Spleen (tissue), 11 donors: ENCODE data around the gene PHLDB1. TPM values are rescaled to one million over a fixed set of nuclear protein-coding genes. Genes with fewer than 3 reads are reported as not detected.

ENCODE experiments used
- DNase-seq: peaks from one replicate; pipeline ENCODE4 v3.0.0-alpha.2; 2020
- H3K27ac ChIP-seq, 8 donors: fragments of 200-600 bp; sonication (generic) in 7 of 8; 1 replicate in 4 of 8; 2 replicates in 4 of 8; pipeline versions ENCODE4 v1.5.0 to v1.8.0; 2016 to 2021; ENCODE audit warnings: inconsistent platforms in 4 of 8, mild to moderate bottlenecking in 4 of 8, moderate library complexity in 1 of 8
- H3K27me3 ChIP-seq, 7 donors: fragments of 200-600 bp; sonication (generic) in 6 of 7; replicated peaks in 1 of 7; 1 replicate in 4 of 7; 2 replicates in 3 of 7; pipeline versions ENCODE4 v1.5.0 to v1.8.0; 2016 to 2021; ENCODE audit warnings: inconsistent platforms in 3 of 7, mild to moderate bottlenecking in 1 of 7
- H3K36me3 ChIP-seq, 6 donors: fragments of 200-600 bp; sonication (generic) in 5 of 6; 1 replicate in 4 of 6; 2 replicates in 2 of 6; pipeline versions ENCODE4 v1.5.0 to v1.8.0; 2016 to 2021; ENCODE audit warnings: inconsistent platforms in 2 of 6
- H3K4me1 ChIP-seq, 6 donors: fragments of 200-600 bp; sonication (generic) in 5 of 6; 1 replicate in 3 of 6; 2 replicates in 3 of 6; pipeline versions ENCODE4 v1.5.0 to v1.8.0; 2016 to 2021; ENCODE audit warnings: inconsistent platforms in 3 of 6
- H3K4me3 ChIP-seq, 8 donors: fragments of 200-600 bp; sonication (generic) in 7 of 8; 1 replicate in 4 of 8; 2 replicates in 4 of 8; pipeline versions ENCODE4 v1.5.0 to v1.8.0; 2016 to 2021; ENCODE audit warnings: inconsistent platforms in 4 of 8, mild to moderate bottlenecking in 4 of 8, moderate library complexity in 2 of 8
- H3K9me3 ChIP-seq, 8 donors: fragments of 200-600 bp; sonication (generic) in 7 of 8; 1 replicate in 4 of 8; 2 replicates in 4 of 8; pipeline versions ENCODE4 v1.5.0 to v1.8.0; 2016 to 2021; ENCODE audit warnings: inconsistent platforms in 4 of 8
- CTCF ChIP-seq, 11 experiments: fragments of 200-600 bp in 7 of 11; fragments of 450-650 bp in 4 of 11; sonication (generic) in 4 of 11; IDR thresholded peaks in 8 of 11; conservative IDR thresholded peaks in 3 of 11; 1 replicate in 7 of 11; 2 replicates in 4 of 11; pipeline versions ENCODE4 v1.4.0 to v1.8.0; 2016 to 2021; ENCODE audit warnings: antibody characterized with exemption in 11 of 11, inconsistent platforms in 4 of 11, mild to moderate bottlenecking in 1 of 11
- POLR2A ChIP-seq, 3 donors: fragments of 450-650 bp; IDR thresholded peaks; one replicate each; pipeline ENCODE4 v1.5.1; 2017; ENCODE audit warnings: antibody characterized with exemption in 3 of 3, mild to moderate bottlenecking in 1 of 3
- POLR2AphosphoS5 ChIP-seq, 3 donors: sonication (generic); formaldehyde crosslinking; IDR thresholded peaks; one replicate each; pipeline ENCODE4 v1.5.1; 2017; ENCODE audit warnings: antibody characterized with exemption in 3 of 3
- WGBS, 5 donors: extraction: QIAGEN DNeasy Blood & Tissue Kit in 3 of 5; methylation state at CpG; one replicate each; pipeline versions ENCODE4 v1.1.5 to v1.1.7; 2013 to 2018; 5-methylcytosine and 5-hydroxymethylcytosine counted together
- intact Hi-C: fragments of 100-400 bp; cut with DNase I; formaldehyde crosslinking; loops from one replicate; pipeline ENCODE4 v1.15.0; 2023; ENCODE audit warnings: low total_unique reads
- polyA plus RNA-seq, 3 donors: library from polyadenylated mRNA; stranded (reverse); fragments of 200-250 nt; gene quantifications; one replicate each; pipeline ENCODE4 v1.2.1, GENCODE V29; 2013
- total RNA-seq, 7 donors: library from RNA; depleted of rRNA in 3 of 7; stranded (reverse); fragments of >200 nt in 3 of 7; fragmentation: NEBNext Ultra II Directional in 4 of 7; extraction: Animal tissue kit (Norgen Biotek cat#: 25700) in 4 of 7; gene quantifications; one replicate each; pipeline versions ENCODE4 v1.1.0 to v1.2.1, GENCODE V29; 2016 to 2021
- donor health status: healthy with polysubstance abuse.
- donor health status: DM: no; HTN: no; CAD: no; lungs with moderate emphysema.
- donor health status: DM: no; HTN: no; CAD: no.
- donor health status: Bipolar disorder and iron deficiency.
- donor health status: healthy.
- donor health status: DM: no; HTN: no; CAD: no.
- donor health status: DM: yes; HTN: yes; CAD: no.

Gene PHLDB1
- total and polyA plus RNA-seq, 10 donors: 13.0 to 162 (median 69.9) TPM

DNA sequence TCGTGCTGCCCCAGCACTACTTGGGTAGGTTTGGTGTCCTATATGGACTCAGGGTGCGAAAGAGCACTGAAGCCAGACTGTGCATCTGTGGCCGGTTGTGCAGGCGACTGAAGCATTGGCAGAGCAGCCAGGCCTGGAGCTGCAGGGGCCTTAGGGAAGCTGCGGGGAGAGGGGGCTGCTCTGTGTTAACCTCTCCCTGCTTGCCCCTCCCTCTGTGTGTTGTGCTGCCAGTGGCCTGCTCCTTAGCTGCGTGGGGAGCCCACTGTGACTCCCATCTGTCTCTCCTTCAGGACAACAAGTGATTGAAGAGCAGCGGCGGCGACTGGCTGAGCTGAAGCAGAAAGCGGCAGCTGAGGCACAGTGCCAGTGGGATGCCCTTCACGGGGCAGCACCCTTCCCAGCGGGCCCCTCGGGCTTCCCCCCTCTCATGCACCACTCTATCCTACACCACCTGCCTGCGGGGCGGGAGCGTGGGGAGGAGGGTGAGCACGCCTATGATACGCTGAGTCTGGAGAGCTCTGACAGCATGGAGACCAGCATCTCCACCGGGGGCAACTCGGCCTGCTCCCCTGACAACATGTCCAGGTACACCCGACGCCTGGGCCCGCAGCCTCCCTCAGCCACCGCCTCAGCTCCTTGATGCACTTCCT lies 37.8 kb downstream of the PHLDB1 start:
- TF ChIP-seq POLR2A (IDR thresholded peaks at IDR 0.05): no peak
- TF ChIP-seq POLR2AphosphoS5 (IDR thresholded peaks at IDR 0.05): peak in 1 of 3 donors; percentile 14
- WGBS, 5 donors: 89 to 96% (median 91%) methylated on average over 12 to 24 of the region's 24 CpGs
- DNase-seq: no peak

GRCh38 chr11:118646393-118646792 lies 39.0 kb downstream of the PHLDB1 start:
- Histone ChIP-seq H3K27me3 (no peaks in the 10 kb centered on the region), H3K4me1 (peaks cover 0 to 6% (median 0%) of the 10 kb centered on the region in 6 donors), H3K27ac (no peak overlapping the region), H3K9me3 (no peaks in the 10 kb centered on the region), H3K4me3 (no peak overlapping the region), H3K36me3 (peaks cover 0 to 99% (median 38%) of the 10 kb centered on the region in 6 donors)
- TF ChIP-seq POLR2AphosphoS5 (IDR thresholded peaks at IDR 0.05): no peak
- TF ChIP-seq CTCF (IDR thresholded peaks at IDR 0.05 in 8 of 11, conservative IDR thresholded peaks at IDR 0.05 in 3 of 11): no peak
- TF ChIP-seq POLR2A (IDR thresholded peaks at IDR 0.05): no peak
- intact Hi-C loops: no loop called here
- peak; percentile 32 for DNase-seq
- 76 to 87% (median 84%) methylated on average over 3 of the region's 3 CpGs for WGBS, 5 donors

More for the DNA sequence above, 37.8 kb downstream of the PHLDB1 start:
- H3K36me3 ChIP-seq: peaks cover 0 to 99% (median 30%) of the 10 kb centered on the region in 6 donors
- H3K27me3 ChIP-seq: no peaks in the 10 kb centered on the region
- H3K4me1 ChIP-seq: peaks cover 0 to 6% (median 0%) of the 10 kb centered on the region in 6 donors
- H3K4me3 ChIP-seq: no peak overlapping the region
- intact Hi-C loops: no loop called here
- no peaks in the 10 kb centered on the region for H3K9me3 ChIP-seq
- no peak overlapping the region for H3K27ac ChIP-seq

- peak; percentile 28 for DNase-seq
- Histone ChIP-seq H3K27ac (no peak overlapping the region), H3K9me3 (no peaks in the 10 kb centered on the region), H3K4me1 (peaks cover 0 to 4% (median 0%) of the 10 kb centered on the region in 6 donors), H3K27me3 (no peaks in the 10 kb centered on the region), H3K36me3 (peaks cover 0 to 99% (median 41%) of the 10 kb centered on the region in 6 donors), H3K4me3 (no peak overlapping the region)
- TF ChIP-seq POLR2AphosphoS5 (IDR thresholded peaks at IDR 0.05): no peak
- TF ChIP-seq CTCF (IDR thresholded peaks at IDR 0.05 in 8 of 11, conservative IDR thresholded peaks at IDR 0.05 in 3 of 11): no peak
- no peak for TF ChIP-seq POLR2A (IDR thresholded peaks at IDR 0.05)
- WGBS, 5 donors: 78 to 94% (median 84%) methylated on average over 4 to 5 of the region's 5 CpGs
- intact Hi-C loops: no loop called here
Measured at GRCh38 chr11:118648291-118648690, 40.9 kb downstream of the PHLDB1 start.

GRCh38 chr11:118649941-118650340 lies 42.5 kb downstream of the PHLDB1 start:
- peaks cover 0 to 98% (median 30%) of the 10 kb centered on the region in 6 donors for H3K36me3 ChIP-seq
- no peak overlapping the region for H3K4me3 ChIP-seq
- no peaks in the 10 kb centered on the region for H3K4me1 ChIP-seq
- H3K9me3 ChIP-seq: no peaks in the 10 kb centered on the region
- intact Hi-C loops: no loop called here
- peak; percentile 34 for DNase-seq
- TF ChIP-seq CTCF (IDR thresholded peaks at IDR 0.05 in 8 of 11, conservative IDR thresholded peaks at IDR 0.05 in 3 of 11) (no peak), POLR2AphosphoS5 (IDR thresholded peaks at IDR 0.05) (no peak), POLR2A (IDR thresholded peaks at IDR 0.05) (no peak)
- H3K27ac ChIP-seq: no peak overlapping the region
- H3K27me3 ChIP-seq: no peaks in the 10 kb centered on the region
- WGBS, 5 donors: 87 to 94% (median 91%) methylated on average over 6 to 10 of the region's 10 CpGs
